Suprapubic skin (tissue), 4 donors: ENCODE results near the gene FKBP14. TPM values are rescaled to one million over a fixed set of nuclear protein-coding genes. Genes with fewer than 3 reads are reported as not detected.

Experiments
- DNase-seq, 2 donors: peaks; one replicate each; pipeline ENCODE4 v3.0.0-alpha.2; 2019; ENCODE audit warnings: low spot score in 2 of 2
- H3K27ac ChIP-seq: fragments of 200-600 bp; sonication (generic); one replicate; pipeline ENCODE4 v1.5.1; 2019
- H3K27me3 ChIP-seq: fragments of 200-600 bp; sonication (generic); one replicate; pipeline ENCODE4 v1.5.1; 2019
- H3K36me3 ChIP-seq: fragments of 200-600 bp; sonication (generic); one replicate; pipeline ENCODE4 v1.5.1; 2019
- H3K4me1 ChIP-seq: fragments of 200-600 bp; sonication (generic); one replicate; pipeline ENCODE4 v1.5.1; 2019
- H3K4me3 ChIP-seq: fragments of 200-600 bp; sonication (generic); one replicate; pipeline ENCODE4 v1.5.1; 2019; ENCODE audit warnings: mild to moderate bottlenecking
- H3K9me3 ChIP-seq: fragments of 200-600 bp; sonication (generic); one replicate; pipeline ENCODE4 v1.5.1; 2019
- CTCF ChIP-seq, 2 donors: fragments of 200-600 bp in 1 of 2; fragments of 450-650 bp in 1 of 2; sonication (generic) in 1 of 2; IDR thresholded peaks; one replicate each; pipeline ENCODE4 v1.5.1; 2016 to 2019; ENCODE audit warnings: antibody characterized with exemption in 2 of 2, mild to moderate bottlenecking in 1 of 2, moderate library complexity in 1 of 2
- EP300 ChIP-seq: sonication (generic); formaldehyde crosslinking; IDR thresholded peaks from one replicate; pipeline ENCODE4 v1.6.1; 2017; ENCODE audit warnings: antibody characterized with exemption
- POLR2A ChIP-seq, 2 donors: fragments of 450-650 bp; IDR thresholded peaks; one replicate each; pipeline ENCODE4 v1.6.1; 2017; ENCODE audit warnings: antibody characterized with exemption in 2 of 2, mild to moderate bottlenecking in 2 of 2, moderate library complexity in 2 of 2
- POLR2AphosphoS5 ChIP-seq, 3 donors: sonication (generic); formaldehyde crosslinking; IDR thresholded peaks; one replicate each; pipeline ENCODE4 v1.6.1; 2017; ENCODE audit warnings: antibody characterized with exemption in 3 of 3
- WGBS: methylation state at CpG from one replicate; pipeline ENCODE4 v1.1.5; 2018; 5-methylcytosine and 5-hydroxymethylcytosine counted together
- total RNA-seq, 4 donors: library from RNA; depleted of rRNA; stranded (reverse); fragments of >200 nt; gene quantifications; one replicate each; pipeline ENCODE4 v1.1.0, GENCODE V29; 2016

The FKBP14 gene
- total RNA-seq, 4 donors from 2014 or later: 4.7 to 8.0 (median 6.8) TPM

GRCh38 chr7:29987083-29987482, 39.4 kb downstream of the FKBP14 start:
- no peaks in the 10 kb centered on the region for H3K9me3 ChIP-seq
- H3K27ac ChIP-seq: no peak overlapping the region
- H3K36me3 ChIP-seq: no peaks in the 10 kb centered on the region
- H3K4me3 ChIP-seq: no peak overlapping the region
- H3K27me3 ChIP-seq: no peaks in the 10 kb centered on the region
- H3K4me1 ChIP-seq: peaks cover 24% of the 10 kb centered on the region
- DNase-seq: no peak
- TF ChIP-seq POLR2AphosphoS5 (IDR thresholded peaks at IDR 0.05): no peak
- no peak for TF ChIP-seq CTCF (IDR thresholded peaks at IDR 0.05)
- TF ChIP-seq POLR2A (IDR thresholded peaks at IDR 0.05): no peak
- no peak for TF ChIP-seq EP300
- 62% methylated on average over 2 of the region's 2 CpGs for WGBS

DNA sequence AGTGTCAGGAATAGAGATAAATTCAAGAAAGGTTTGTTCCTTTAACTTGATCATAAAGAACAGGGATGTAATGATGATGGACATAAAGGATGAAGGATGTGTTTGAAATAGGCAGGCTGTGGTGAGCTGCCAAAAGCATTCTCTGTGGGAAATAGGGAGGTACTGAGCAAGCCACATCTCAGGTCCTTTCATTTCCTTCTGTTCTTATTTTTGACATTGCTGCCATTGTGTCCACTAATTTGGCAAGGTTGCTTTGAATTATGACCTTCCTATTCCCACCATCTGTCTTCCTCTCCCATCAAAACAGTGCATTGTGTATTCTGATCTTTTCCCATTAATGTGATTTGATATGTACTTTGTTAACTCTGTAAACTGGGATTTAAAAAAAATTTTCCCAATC, 46.4 kb downstream of the FKBP14 start:
- H3K36me3 ChIP-seq: no peaks in the 10 kb centered on the region
- H3K27me3 ChIP-seq: no peaks in the 10 kb centered on the region
- peaks cover 5% of the 10 kb centered on the region for H3K4me1 ChIP-seq
- no peak overlapping the region for H3K27ac ChIP-seq
- H3K9me3 ChIP-seq: no peaks in the 10 kb centered on the region
- no peak for DNase-seq
- no peak overlapping the region for H3K4me3 ChIP-seq
- TF ChIP-seq CTCF (IDR thresholded peaks at IDR 0.05) (no peak), POLR2AphosphoS5 (IDR thresholded peaks at IDR 0.05) (no peak), POLR2A (IDR thresholded peaks at IDR 0.05) (no peak), EP300 (no peak)

DNA sequence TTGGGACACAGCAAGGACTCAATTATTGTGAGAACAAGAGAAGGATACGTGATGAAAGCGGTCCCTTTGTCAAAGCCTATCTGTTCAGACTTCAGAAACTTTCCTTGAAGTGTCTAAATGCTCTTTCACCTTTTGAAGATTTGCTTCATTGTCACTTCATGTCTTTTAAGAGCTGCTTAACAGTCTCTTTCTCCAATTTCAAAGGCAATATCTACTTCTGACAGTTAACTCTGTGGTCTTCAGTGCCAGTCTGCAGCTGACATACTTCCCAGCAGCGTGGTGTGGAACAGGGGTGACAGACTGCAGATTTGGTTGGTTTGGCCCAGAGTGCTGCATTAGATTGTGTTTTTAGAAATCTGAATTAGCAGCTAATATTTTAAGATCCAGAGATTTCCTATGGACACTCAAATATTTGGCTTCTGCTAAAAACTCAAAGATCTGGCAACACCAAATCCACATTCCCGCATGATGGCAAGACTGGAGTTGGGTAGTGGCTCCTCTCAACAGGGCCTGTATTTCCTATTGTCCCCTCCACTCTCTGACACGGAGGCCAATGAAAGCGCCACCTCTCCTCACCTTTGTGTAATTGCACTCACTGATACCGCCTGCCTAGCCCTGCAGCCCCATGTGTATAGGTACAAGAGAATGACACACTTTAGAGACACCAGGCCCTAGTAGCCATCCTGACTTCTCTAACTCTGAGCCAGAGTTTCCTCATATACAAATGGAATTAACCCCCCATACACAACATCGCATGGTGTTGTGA, 48.4 kb downstream of the FKBP14 start:
- WGBS: 90% methylated on average over 8 of the region's 8 CpGs
- TF ChIP-seq POLR2A (IDR thresholded peaks at IDR 0.05) (no peak), POLR2AphosphoS5 (IDR thresholded peaks at IDR 0.05) (no peak), EP300 (no peak), CTCF (IDR thresholded peaks at IDR 0.05) (no peak)
- no peak overlapping the region for H3K27ac ChIP-seq

GRCh38 chr7:29976673-29977415, 49.7 kb downstream of the FKBP14 start:
- Histone ChIP-seq H3K27ac (no peak overlapping the region), H3K9me3 (no peaks in the 10 kb centered on the region), H3K4me3 (no peak overlapping the region), H3K27me3 (no peaks in the 10 kb centered on the region), H3K36me3 (no peaks in the 10 kb centered on the region), H3K4me1 (peaks cover 5% of the 10 kb centered on the region)
- WGBS: 78% methylated on average over 6 of the region's 6 CpGs
- DNase-seq: no peak
- TF ChIP-seq CTCF (IDR thresholded peaks at IDR 0.05) (no peak), POLR2A (IDR thresholded peaks at IDR 0.05) (no peak), POLR2AphosphoS5 (IDR thresholded peaks at IDR 0.05) (no peak), EP300 (no peak)

More for the DNA sequence above, 48.4 kb downstream of the FKBP14 start:
- no peaks in the 10 kb centered on the region for H3K36me3 ChIP-seq
- H3K4me1 ChIP-seq: peaks cover 5% of the 10 kb centered on the region
- H3K4me3 ChIP-seq: no peak overlapping the region
- no peaks in the 10 kb centered on the region for H3K9me3 ChIP-seq
- DNase-seq: no peak
- H3K27me3 ChIP-seq: no peaks in the 10 kb centered on the region

GRCh38 chr7:29976266-29976665, 50.2 kb downstream of the FKBP14 start:
- H3K4me3 ChIP-seq: no peak overlapping the region
- TF ChIP-seq POLR2A (IDR thresholded peaks at IDR 0.05) (no peak), CTCF (IDR thresholded peaks at IDR 0.05) (no peak), EP300 (no peak), POLR2AphosphoS5 (IDR thresholded peaks at IDR 0.05) (no peak)
- no peaks in the 10 kb centered on the region for H3K27me3 ChIP-seq
- no peak overlapping the region for H3K27ac ChIP-seq
- 71% methylated on average over 4 of the region's 4 CpGs for WGBS
- no peak for DNase-seq
- no peaks in the 10 kb centered on the region for H3K36me3 ChIP-seq
- H3K9me3 ChIP-seq: no peaks in the 10 kb centered on the region
- peaks cover 5% of the 10 kb centered on the region for H3K4me1 ChIP-seq
